ENCODE measurements around the gene ZSCAN16.

Gene ZSCAN16

DNA sequence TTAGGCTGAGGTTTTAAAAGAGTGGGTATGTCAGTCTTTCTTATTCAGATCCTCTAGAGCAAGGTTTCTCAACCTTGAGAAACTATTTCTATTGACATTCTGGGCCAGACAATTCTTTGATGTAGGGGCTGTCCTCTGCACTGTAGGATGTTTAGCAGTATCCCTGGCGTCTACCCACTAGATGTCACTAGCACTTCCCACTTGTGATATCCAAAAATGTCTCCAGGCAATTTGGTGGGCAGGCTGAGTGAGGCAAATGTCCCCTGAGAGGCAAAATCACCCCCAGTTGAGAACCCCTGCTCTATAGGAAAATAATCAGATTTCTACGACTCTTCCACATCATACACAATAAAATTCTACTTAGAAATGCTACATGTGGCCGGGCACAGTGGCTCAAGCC lies 9.6 kb downstream of the ZSCAN16 start:
- no peak for DNase-seq
- no peak for ATAC-seq

DNA sequence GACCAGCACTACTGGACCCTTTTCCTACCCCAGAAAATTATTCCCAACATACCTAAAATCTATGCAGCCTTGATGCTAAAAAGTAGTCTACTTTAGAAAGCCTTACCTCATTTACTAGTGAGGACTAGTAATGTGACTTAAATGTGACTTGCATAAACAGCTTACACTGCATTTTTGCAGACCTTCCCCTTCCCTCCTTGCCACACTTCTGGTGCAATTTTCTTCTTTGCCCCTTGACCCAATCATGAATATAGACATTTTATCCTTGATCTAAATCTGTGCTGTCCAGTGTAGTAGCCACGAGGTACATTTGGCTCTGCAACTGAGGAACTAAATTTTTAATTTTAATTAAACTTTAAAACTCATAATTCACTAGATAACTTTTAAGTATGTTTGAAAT lies 10.3 kb downstream of the ZSCAN16 start:
- DNase-seq (no peak), ATAC-seq (no peak)

DNA sequence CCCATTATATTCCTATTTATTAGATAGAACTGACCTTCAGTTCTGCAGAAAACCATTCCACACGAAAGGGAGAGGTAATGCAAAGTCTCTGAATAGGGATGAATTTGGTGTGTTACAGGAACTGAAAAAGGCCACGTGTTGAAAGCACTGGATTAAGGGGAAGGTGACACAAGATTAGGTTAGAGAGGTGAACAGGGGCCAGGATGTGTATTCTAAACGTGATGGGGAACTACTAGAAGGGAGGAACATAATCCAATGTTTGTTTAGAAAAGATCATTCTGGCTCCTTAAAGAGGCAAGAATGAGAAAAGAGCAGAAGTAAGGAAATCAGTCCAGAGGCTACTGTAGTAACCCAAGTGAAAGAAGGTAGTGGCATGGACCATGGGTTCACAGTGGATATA lies 11.0 kb downstream of the ZSCAN16 start:
- ATAC-seq: no peak

DNA sequence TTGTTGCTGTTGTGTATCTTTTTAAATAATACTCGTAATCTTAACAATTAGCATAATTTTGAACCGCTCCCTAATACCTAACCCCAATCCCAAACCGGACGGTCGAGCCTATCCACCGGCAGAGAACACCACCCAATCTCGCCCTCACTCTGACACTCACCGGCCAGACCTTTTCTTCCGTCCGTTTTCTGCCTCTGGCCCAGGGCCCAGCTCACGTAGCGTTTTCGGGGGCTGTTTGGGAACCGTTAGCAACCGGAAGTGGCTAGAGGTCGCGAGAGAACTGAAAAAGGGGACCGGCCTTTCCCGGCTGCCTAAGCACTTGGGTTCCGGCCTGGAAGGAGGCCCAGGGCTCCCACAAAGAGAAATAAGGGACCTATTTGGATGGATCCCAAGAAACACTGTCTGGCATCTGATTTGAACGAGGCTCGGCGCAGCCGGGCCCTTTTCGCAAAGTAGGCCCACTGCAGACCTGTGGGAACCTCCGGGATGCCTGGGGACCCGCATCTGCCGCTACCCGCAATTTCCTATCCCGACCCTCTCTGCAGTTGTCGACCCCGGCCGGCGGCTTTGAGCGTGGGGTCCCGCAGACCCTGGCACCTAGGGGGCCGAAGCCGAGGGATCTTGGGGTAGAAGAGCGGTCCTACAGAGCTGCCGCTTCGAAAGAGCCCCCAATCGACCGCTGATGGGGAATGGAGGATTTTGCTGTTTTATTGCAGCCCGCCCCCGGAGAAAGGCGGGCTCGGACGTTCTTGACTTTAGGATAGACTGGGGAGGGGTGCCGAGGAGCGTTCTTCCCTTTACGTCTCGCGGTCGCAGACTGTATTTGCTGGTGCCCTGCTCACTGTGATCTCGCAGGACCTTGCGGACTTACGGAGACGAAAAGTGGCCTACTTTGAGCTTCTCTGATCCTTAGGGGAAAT lies 12.4 kb downstream of the ZSCAN16 start:
- ATAC-seq: peak; percentile 51

More for the DNA sequence above, 11.0 kb downstream of the ZSCAN16 start:
- DNase-seq: no peak

DNA sequence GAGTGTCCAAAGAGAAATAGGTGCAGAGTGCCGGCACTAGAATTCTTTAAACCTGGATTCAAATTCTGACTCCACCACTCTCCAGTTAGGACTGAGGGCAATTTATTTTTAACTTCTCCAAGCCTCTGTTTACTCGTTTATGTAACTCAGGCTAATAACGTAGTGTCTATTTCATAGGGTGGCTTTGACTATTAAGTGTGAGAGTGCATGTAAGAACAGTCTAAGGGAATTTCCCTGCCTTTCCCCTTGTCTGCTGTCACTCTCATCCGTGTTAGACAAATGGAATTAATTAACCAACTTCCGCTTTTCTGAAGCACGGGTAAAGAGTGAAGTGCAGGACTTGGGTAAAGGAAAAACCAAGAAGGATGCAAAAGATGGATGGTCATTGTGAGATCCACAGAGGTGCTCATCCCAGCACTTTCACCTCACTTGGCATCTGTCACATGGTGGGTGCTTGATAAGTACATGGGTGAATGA lies 13.1 kb downstream of the ZSCAN16 start:
- ATAC-seq (peak; percentile 64), DNase-seq (peak; percentile 31)

More for the DNA sequence above, 12.4 kb downstream of the ZSCAN16 start:
- peak; percentile 84 for DNase-seq

DNA sequence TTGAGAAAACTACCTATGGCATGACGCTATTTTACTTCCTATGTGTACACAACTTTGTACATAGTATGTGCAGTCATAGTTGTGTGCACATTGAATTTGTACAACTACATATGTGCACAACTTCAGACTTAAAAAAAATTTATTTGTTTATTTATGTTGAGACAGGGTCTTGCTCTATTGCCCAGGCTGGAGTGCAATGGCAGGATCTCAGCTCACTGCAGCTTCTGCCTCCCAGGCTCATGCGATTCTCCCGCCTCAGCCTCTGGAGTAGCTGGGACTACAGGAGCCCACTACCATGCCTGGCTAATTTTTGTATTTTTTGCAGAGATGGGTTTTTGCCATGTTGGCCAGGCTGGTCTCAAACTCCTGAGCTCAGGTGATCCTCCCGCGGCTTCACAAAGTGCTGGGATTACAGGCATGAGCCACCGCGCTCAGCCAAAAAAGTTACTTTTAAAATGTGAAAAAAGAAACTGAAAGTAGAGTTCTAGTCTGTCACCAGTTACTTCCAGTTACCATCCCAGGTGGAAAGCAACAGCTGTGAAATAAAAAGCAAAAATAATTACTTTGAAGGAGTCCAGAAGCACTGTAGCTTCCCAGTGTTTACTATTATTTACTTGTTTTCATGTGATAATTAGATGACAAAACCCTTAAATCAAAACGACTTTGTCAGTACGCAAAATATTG lies 15.6 kb downstream of the ZSCAN16 start:
- DNase-seq: no peak
- no peak for ATAC-seq

DNA sequence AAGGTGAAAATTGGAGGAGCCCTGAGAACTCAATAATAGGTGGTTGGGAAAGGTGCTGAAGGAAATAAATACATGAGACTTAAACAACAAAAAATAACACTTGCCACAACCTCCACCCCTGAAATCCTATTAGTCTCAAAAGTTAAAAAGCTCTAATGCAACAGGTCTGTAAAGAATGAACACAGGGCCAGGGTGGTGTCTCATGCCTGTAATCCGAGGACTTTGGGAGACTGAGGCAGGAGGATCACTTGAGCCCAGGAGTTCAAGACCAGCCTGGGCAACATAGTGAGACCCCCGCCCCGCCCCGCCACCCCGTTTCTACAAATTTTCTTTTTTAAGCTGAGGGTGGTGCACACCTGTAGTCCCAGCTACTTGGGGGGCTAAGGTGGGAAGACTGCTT lies 16.2 kb downstream of the ZSCAN16 start:
- DNase-seq (no peak), ATAC-seq (no peak)

DNA sequence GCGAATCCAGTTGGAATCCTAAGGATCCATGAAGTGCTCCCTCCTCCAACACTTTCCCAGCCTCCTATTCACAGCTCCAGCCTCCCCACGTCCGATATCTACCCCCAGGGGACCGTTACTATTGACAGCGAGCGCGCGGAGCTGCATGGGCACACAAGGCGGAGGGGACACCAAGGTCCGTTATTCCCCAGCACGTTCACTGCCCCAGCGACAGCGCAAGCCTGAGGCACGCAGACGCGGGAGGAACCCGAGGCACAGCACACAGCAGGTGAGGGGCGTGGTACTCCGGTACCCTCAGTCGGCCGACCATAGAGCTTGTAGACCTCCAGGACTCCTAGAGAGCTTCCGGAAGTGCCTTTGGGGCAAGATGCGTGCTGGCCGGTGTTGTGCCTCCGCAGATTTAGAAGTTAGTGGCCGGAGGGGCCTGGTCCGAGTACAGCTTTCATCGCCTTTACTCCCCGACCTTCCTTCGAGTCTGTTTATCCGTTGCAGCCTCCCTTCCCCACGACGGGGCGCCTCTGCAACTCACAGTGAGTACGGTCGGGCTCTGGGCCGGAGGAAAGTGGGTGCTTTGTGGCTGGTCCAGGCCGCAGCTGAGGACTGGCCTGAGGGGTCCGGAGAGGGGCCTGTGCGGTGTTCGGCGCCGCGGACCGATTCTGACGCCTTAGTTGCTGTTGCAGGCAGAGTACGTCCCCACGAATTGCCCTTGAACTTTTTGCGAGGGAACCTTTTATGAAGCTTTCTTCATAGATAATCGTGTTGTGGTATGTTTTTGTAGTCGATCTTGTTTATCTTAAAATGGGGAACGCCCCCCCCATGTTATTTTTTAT lies 17.3 kb downstream of the ZSCAN16 start, which contains the start of gene ZKSCAN8:
Gene ZKSCAN8 (plus strand): TSS at position 384 of the 830 bp plus-strand sequence. CDS start 6,525 bp downstream, outside the sequence.
- ATAC-seq (peak; percentile 91), DNase-seq (peak; percentile 82)

DNA sequence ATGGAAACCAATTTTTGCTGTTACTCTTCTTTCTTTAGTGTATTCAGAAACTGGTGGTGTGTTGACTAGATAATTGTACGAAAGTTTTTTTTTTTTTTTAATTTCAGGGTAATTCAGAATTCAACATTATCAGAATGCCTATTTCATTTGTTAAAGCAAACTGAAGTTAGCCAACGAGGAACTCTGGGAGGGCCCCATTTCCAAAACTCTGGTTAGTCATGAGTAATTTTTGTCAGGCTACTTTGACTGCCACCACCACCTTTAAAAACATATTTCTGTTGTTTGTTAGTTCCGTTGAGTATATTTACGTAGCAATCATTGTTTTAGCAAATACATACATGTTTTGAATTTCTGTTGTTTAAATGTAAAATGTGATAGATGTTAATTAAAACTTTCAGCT lies 18.0 kb downstream of the ZSCAN16 start:
- no peak for DNase-seq

DNA sequence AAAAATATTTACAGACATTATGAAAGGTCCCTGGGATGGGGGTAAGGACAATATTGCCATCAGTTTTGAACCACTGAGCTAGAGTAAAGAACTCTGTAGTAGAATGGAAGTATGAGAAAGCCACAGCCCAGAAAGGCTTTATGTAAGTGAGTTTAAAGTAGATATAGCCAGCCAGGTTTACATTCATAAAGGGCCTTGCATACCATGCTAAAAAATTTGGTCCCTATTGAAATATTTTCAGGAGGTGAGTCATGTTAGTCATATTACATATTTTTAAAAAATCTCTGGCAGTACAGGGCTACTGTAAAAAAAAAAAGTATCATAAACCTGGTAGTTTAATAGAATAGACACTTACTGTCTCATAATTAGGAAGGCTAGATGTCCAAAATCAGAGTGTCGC lies 20.8 kb downstream of the ZSCAN16 start:
- ATAC-seq (no peak), DNase-seq (no peak)

More for the DNA sequence above, 18.0 kb downstream of the ZSCAN16 start:
- no peak for ATAC-seq

DNA sequence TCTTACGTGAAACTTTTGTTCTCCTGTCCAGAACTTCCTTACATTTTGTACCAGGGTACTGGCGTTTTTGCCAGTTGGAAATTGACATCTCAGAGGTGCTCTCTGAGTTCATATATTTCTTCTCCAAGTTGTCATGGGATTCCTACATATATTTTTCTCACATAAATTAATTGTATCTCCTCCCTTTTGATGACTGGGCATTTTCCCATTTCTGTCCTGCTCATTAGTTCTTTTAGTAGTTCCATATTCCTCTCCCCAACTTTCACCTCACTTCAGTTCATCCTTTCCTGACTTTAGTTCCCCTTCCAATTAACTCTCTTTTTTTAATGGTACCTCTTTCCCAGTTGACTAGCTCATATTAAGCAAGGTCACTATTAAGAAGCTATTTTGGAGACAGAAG lies 28.1 kb downstream of the ZSCAN16 start:
- DNase-seq (no peak), ATAC-seq (no peak)

DNA sequence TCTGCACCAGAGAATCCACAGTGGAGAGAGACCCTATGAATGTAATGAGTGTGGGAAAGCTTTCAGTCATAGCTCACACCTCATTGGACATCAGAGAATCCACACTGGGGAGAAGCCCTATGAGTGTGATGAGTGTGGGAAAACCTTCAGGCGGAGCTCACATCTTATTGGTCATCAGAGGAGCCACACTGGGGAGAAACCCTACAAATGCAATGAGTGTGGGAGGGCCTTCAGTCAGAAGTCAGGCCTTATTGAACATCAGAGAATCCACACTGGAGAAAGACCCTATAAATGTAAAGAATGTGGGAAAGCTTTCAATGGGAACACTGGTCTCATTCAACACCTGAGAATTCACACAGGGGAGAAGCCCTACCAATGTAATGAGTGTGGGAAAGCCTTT lies 29.1 kb downstream of the ZSCAN16 start:
- DNase-seq: no peak

DNA sequence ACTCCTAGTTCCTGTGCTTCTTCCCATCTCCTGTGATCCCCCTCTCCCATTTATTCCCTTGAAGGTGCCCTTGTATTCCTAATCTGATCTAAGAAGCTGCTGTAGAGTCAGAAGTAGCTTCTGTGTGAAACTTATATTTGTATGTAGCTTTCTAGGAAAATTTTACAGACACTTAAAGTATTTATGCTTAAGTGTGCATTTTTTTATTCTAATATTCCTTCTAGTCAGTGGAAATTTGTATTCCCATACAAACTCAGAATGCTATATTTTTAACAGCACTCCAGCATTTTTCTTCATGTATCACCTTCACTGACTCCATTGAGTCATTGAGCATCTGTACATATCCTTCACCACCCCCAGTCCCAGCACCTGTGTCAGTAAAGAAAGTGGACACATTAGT lies 29.9 kb downstream of the ZSCAN16 start:
- ATAC-seq (no peak), DNase-seq (no peak)

More for the DNA sequence above, 29.1 kb downstream of the ZSCAN16 start:
- ATAC-seq: no peak

DNA sequence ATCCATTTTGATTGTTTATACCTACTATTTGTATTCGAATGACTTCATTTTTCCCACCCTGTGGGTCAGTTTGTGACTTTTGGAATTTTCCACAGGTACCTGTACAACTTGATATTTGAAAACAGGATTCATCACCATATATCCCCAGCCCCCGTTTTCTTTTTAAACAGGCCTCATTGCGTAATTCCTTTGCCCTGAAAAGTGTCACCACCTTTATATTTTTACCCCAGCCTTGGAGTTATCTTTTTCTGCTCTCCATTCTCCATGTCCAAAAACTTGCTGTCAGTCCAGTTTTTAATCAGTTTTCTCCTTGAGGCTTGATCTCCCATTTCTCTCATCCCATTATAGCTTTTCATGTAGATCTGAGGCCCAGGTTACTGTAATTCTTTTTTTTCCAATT lies 33.9 kb downstream of the ZSCAN16 start:
- ATAC-seq (no peak), DNase-seq (no peak)

DNA sequence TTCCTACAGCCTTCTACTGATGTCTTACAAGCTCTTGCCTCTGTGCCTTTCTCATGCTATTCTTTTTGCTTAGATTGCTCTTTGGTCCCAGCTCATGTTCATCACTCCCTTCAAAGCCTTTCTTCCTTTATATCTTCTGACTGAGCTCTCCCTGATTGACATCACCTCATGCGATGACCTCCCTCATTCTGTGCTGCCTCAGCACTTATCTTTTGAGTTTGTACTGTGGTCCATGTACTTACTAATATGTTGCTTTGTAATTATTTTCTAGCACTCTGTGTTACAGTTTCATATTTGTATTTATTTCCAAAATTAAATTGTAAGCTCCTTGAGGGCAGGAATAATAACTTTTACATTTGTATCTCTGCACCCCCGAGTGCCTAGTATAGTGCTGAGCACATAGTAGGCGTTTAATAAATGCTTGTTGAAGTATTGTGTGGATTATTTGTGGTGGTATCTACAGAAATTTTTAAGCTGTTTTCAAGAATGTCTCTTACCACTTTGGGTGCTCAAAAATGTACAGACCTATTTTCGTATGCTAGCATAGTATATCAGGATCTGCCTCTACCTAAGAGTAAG lies 34.7 kb downstream of the ZSCAN16 start:
- no peak for DNase-seq
- ATAC-seq: no peak

DNA sequence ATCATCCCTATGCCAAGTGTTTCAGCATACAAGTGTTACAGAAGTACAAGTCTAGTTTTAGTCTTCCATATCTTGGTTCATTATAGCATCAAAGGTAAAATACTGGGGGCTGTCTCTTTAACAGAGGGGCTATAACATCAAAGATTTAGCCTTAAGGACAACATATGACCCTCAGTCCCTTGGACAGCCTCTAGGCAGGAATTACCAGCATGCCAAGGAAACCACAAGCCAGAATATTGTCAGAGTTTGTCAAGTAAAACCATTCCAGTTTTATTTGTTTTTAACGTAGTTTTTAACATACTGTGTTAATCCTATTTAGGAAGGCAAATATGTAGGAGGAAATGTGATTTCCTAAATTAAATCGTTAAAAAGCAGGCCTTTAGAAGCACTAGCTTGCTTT lies 35.8 kb downstream of the ZSCAN16 start:
- no peak for ATAC-seq
- DNase-seq: no peak

DNA sequence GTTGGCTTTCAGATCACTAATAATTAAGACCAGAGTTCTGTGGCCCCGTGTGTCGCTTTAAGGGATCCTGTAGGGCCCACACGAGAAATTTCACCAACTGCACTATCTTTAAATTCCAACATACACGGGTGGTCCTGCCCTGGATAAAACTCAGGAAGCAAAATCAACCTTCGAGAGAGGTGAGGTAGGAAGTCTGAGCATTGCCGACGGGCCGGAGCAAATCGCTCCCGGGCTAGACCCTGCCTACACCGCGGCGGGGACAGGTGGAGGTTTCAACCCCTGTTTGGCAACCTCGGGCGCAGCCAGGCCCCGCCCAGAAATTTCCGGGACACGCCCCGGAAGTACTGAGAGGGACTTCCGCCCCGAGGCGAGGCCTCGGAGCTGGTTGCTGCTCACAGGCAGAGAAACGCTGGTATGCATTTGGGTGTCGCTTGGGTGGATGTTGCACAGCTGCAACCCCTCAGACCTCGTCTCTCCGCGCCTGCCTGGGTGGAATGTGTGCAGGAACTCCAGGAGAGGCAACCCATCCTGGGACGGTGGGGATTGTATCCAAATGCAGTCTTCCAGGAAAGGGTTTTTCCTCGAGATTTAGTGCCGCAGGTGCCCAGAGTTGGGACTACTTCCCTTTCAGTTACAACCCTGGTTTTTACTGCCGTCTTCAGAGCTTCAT lies 37.1 kb downstream of the ZSCAN16 start:
- DNase-seq (peak; percentile 88), ATAC-seq (peak; percentile 97)

DNA sequence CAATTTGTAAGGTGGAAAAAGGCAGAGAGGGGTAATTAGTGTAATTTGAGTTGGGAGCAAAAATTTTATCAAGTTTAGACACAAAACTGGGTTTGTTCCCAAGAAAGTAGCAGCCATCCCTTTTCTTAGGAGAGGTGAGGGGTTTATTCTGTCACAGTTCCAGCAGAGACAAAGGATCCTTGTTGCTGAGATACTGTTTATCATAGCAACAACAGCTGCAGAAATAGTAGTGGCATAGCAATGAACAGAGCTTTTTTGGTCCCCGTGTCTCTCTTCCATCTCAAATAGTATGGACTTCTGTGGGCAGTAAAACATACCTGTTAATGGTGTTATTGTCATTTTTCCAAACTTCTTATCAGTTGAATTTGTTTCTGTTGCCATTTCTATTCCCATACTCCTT lies 41.2 kb downstream of the ZSCAN16 start:
- no peak for ATAC-seq
- no peak for DNase-seq

DNA sequence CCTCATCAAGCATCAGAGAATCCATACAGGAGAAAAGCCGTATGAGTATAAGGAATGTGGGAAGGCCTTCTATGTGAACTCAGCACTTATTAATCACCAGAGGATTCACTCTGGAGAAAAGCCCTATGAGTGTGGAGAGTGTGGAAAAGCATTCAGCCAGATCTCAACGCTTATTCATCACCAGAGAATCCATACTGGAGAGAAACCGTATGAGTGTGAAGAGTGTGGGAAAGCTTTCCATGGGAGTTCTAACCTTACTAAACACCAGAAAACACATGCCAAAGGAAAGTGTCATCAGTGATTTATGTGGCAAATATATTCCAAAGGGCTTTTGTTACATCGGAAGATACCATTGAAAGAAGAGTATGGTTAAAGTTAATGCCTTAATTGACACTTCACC lies 42.7 kb downstream of the ZSCAN16 start:
- DNase-seq (no peak), ATAC-seq (no peak)

DNA sequence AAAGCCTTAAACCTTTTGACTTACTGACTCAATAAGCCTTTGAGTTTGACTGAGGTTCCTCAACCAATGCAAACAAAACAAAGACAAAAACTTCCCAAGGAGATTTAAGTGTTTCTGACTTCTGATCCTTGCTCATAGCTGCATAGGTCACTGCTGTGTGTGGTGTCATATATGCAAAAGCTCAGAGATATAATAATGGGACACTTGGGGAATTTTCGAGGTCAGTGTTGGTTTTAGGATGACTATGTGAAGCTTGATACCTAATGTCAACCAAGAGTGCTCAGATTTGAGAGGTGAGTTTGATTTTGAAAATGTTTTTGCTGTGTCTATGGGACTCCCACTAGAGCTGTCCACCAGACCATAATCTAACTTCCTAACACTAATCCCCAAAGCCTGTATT lies 43.5 kb downstream of the ZSCAN16 start:
- DNase-seq: no peak
- peak; percentile 32 for ATAC-seq

DNA sequence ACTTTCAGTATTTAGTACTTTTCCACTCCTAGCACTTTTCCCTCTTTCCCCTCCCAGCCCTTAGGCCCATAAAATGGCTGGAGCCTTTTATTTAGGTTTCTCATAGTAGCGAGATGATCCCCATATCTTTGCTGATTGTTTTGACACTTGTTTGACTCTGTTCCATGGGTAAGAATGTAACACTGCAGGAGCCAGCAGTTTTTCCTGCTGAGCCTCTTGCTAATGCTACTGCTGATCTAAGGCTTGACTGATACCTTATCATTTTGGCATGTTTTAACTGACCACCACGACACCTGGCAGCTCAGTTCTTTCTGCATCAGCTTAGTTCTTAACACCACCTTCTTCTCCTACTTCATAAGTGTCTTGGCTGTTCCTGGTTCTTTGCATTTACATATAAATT lies 46.9 kb downstream of the ZSCAN16 start:
- ATAC-seq (no peak), DNase-seq (no peak)

Data from stimulated activated naive CD8-positive, alpha-beta T cell treated with anti-CD3 and anti-CD28 coated beads, Interleukin-15, Interleukin-2, amounts not matched to agents 100 U/mL and 50 U/mL, for 24 hours (primary cell).